ENCODE measurements around the gene KLRC3. TPM values are rescaled to one million over a fixed set of nuclear protein-coding genes. Genes with fewer than 3 reads are reported as not detected.
"Not testable (repeated sequence)": the region's sequence is repeated elsewhere in the genome, so short reads cannot be mapped to it uniquely, and the experiment has no call there.

Gene KLRC3
- total and polyA plus RNA-seq, 4 donors = 0.22 to 2.6 (median 0.44) TPM; not detected in 1

GRCh38 chr12:10372559-10372958, 47.8 kb downstream of the KLRC3 start:
- H3K27ac ChIP-seq (ENCODE audit: low read depth in 1 of 2, low read length in 1 of 2) = no peak overlapping the region
- no peak overlapping the region for H3K4me3 ChIP-seq
- no peak for ATAC-seq (ENCODE audit: insufficient read depth, low FRiP score)
- WGBS, 2 donors = 19 to 28% methylated on average over 1 of the region's 1 CpG
- H3K36me3 ChIP-seq (ENCODE audit: control insufficient read depth in 4 of 4, insufficient read depth in 4 of 4, low read length in 4 of 4) = no peaks in the 10 kb centered on the region
- peaks cover 0 to 4% (median 0%) of the 10 kb centered on the region in 5 donors for H3K4me1 ChIP-seq (ENCODE audit: control insufficient read depth in 5 of 5, insufficient read depth in 5 of 5, low read length in 5 of 5)
- H3K27me3 ChIP-seq (ENCODE audit: control insufficient read depth in 3 of 3, insufficient read depth in 3 of 3, low read length in 2 of 3) = no peaks in the 10 kb centered on the region
- DNase-seq = no peak
- H3K9ac ChIP-seq (ENCODE audit: insufficient read depth in 1 of 2, low read length in 2 of 2) = no peak overlapping the region
- H3K9me3 ChIP-seq (ENCODE audit: control insufficient read depth in 4 of 4, insufficient read depth in 3 of 4, low read length in 3 of 4) = no peaks in the 10 kb centered on the region
- TF ChIP-seq, protein P1, sequence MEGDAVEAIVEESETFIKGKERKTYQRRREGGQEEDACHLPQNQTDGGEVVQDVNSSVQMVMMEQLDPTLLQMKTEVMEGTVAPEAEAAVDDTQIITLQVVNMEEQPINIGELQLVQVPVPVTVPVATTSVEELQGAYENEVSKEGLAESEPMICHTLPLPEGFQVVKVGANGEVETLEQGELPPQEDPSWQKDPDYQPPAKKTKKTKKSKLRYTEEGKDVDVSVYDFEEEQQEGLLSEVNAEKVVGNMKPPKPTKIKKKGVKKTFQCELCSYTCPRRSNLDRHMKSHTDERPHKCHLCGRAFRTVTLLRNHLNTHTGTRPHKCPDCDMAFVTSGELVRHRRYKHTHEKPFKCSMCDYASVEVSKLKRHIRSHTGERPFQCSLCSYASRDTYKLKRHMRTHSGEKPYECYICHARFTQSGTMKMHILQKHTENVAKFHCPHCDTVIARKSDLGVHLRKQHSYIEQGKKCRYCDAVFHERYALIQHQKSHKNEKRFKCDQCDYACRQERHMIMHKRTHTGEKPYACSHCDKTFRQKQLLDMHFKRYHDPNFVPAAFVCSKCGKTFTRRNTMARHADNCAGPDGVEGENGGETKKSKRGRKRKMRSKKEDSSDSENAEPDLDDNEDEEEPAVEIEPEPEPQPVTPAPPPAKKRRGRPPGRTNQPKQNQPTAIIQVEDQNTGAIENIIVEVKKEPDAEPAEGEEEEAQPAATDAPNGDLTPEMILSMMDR (IDR thresholded peaks at IDR 0.05; ENCODE audit: control extremely low read depth, extremely low read depth) = no peak

DNA sequence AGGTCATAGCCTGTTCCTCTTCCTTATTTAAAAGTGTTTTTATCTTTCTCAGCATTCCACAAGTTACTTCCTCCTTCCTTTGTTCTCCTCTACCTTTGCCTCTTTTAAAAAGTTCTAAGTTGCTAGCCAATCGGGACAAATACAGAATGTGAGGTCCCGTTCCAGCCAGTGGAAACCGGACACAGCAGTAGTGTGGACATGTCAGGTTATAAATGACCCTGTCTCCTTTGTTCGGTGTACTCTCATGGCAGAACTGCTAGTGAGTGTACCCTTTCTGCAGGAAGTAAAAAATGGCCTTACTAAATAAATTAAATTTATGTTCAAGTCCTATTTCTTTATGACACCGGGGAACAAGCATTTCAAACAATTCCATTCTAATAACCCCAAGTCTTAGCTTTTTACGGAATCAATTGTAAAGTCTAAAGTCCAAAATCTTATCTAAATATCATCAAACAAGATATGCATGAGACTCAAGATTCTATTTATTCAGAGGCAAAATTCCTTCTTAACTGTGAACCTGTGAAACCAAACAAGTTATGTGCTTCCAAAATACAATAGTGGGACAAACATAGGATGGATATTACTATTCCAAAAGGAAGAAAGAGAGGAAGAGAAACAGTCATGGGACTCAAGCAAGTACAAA, 48.4 kb downstream of the KLRC3 start:
- not testable (repeated sequence) for H3K36me3 ChIP-seq (ENCODE audit: control insufficient read depth in 4 of 4, insufficient read depth in 4 of 4, low read length in 4 of 4); ATAC-seq (ENCODE audit: insufficient read depth, low FRiP score); DNase-seq; H3K4me1 ChIP-seq (ENCODE audit: control insufficient read depth in 5 of 5, insufficient read depth in 5 of 5, low read length in 5 of 5); H3K9ac ChIP-seq (ENCODE audit: insufficient read depth in 1 of 2, low read length in 2 of 2); H3K27ac ChIP-seq (ENCODE audit: low read depth in 1 of 2, low read length in 1 of 2); H3K4me3 ChIP-seq; H3K9me3 ChIP-seq (ENCODE audit: control insufficient read depth in 4 of 4, insufficient read depth in 3 of 4, low read length in 3 of 4); H3K27me3 ChIP-seq (ENCODE audit: control insufficient read depth in 3 of 3, insufficient read depth in 3 of 3, low read length in 2 of 3)
- 39 to 48% methylated on average over 6 of the region's 6 CpGs for WGBS, 2 donors

DNA sequence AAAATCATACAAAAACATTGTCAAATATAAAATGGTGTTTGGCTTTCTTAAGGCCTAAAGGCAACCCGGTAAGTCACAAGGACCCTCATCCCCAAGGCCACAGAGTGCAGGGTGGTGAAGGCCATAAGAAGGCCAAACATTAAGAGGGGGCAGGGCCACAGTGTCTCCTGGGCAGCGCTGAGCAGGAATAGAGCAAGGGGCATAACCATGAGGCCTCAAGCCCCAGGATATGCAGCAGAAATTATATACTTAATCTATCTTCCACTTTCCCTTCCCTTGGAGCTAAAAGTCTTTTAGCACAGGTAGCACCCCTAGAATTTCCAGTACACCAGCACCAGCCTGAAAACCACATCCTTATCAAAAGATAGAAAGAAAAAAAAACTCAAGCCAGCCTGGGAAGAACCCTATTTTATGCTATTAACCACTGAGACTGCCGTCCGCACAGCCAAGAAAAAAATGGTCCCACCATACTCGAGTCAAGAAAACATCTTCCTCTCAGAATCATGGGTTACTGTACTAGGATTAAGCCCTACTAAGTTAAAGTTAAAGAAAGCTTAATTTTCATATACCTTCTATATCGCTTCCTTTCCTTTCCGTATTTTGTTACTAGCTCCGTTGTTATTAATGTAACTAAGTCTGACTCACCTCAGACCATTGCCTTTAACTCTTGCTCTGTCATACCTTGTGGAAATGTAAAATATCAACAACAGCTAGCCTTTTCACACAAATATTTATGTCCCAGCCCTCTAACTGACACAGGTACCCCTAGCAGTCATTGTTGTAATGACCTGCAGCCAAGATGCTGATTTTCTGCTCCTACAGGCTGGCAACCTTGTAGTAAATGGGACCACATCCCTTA, 50.6 kb downstream of the KLRC3 start:
- Histone ChIP-seq H3K9me3 (ENCODE audit: control insufficient read depth in 4 of 4, insufficient read depth in 3 of 4, low read length in 3 of 4) (no peaks in the 10 kb centered on the region), H3K27ac (ENCODE audit: low read depth in 1 of 2, low read length in 1 of 2) (no peak overlapping the region), H3K36me3 (ENCODE audit: control insufficient read depth in 4 of 4, insufficient read depth in 4 of 4, low read length in 4 of 4) (no peaks in the 10 kb centered on the region), H3K4me1 (ENCODE audit: control insufficient read depth in 5 of 5, insufficient read depth in 5 of 5, low read length in 5 of 5) (peaks cover 4 to 18% (median 13%) of the 10 kb centered on the region in 5 donors), H3K27me3 (ENCODE audit: control insufficient read depth in 3 of 3, insufficient read depth in 3 of 3, low read length in 2 of 3) (no peaks in the 10 kb centered on the region), H3K4me3 (no peak overlapping the region), H3K9ac (ENCODE audit: insufficient read depth in 1 of 2, low read length in 2 of 2) (no peak overlapping the region)
- WGBS, 2 donors = 92 to 96% methylated on average over 8 of the region's 8 CpGs
- DNase-seq = no peak
- TF ChIP-seq, protein P1 (IDR thresholded peaks at IDR 0.05; ENCODE audit: control extremely low read depth, extremely low read depth) = no peak
- no peak for ATAC-seq (ENCODE audit: insufficient read depth, low FRiP score)

All from lung (tissue), 12 donors.